EL (cell line): Measurements from ENCODE around the gene TTLL6.
"Not testable (repeated sequence)": the region's sequence is repeated elsewhere in the genome, so short reads cannot be mapped to it uniquely, and the experiment has no call there.

ENCODE experiments used
- DNase-seq: peaks from one replicate; pipeline ENCODE4 v3.0.0-alpha.2; 2016

Gene TTLL6

GRCh38 chr17:48816774-48817590, at the start of gene TTLL6:
Gene TTLL6 (minus strand): TSS chr17:48817229. CDS start chr17:48817072, 157 bp downstream.
- DNase-seq, result peak; percentile 74

GRCh38 chr17:48860456-48860855, 43.4 kb upstream of the TTLL6 start:
- no peak for DNase-seq

- no peak for DNase-seq
Measured at GRCh38 chr17:48860034-48860433, 43.0 kb upstream of the TTLL6 start.

- no peak for DNase-seq
Measured at GRCh38 chr17:48856122-48856821, 39.2 kb upstream of the TTLL6 start.

- no peak for DNase-seq
Measured at GRCh38 chr17:48854774-48855476, 37.9 kb upstream of the TTLL6 start.

- DNase-seq, result no peak
Measured at GRCh38 chr17:48850792-48851323, 33.8 kb upstream of the TTLL6 start.

- DNase-seq, result no peak
Measured at GRCh38 chr17:48843187-48843900, 26.3 kb upstream of the TTLL6 start.

GRCh38 chr17:48842746-48843145, 25.7 kb upstream of the TTLL6 start:
- DNase-seq, result peak; percentile 27

- DNase-seq, result peak; percentile 63
Measured at GRCh38 chr17:48841395-48841831, 24.4 kb upstream of the TTLL6 start.

- peak; percentile 33 for DNase-seq
Measured at GRCh38 chr17:48840441-48840840, 23.4 kb upstream of the TTLL6 start.

GRCh38 chr17:48837458-48837857, 20.4 kb upstream of the TTLL6 start:
- DNase-seq, result not testable (repeated sequence)

- no peak for DNase-seq
Measured at GRCh38 chr17:48835971-48836370, 18.9 kb upstream of the TTLL6 start.

- no peak for DNase-seq
Measured at GRCh38 chr17:48834973-48835372, 17.9 kb upstream of the TTLL6 start.

- DNase-seq, result no peak
Measured at GRCh38 chr17:48831549-48831883, 14.5 kb upstream of the TTLL6 start.

GRCh38 chr17:48830840-48831548, 14.0 kb upstream of the TTLL6 start, which contains the start of gene CALCOCO2:
Gene CALCOCO2 (plus strand): TSS chr17:48831035. CDS start chr17:48841708, 10,673 bp downstream.
- peak; percentile 95 for DNase-seq

GRCh38 chr17:48825446-48826381, 8.7 kb upstream of the TTLL6 start:
- DNase-seq, result peak; percentile 62

GRCh38 chr17:48820936-48821335, 3.9 kb upstream of the TTLL6 start:
- not testable (repeated sequence) for DNase-seq

- DNase-seq, result peak; percentile 11
Measured at GRCh38 chr17:48819466-48819865, 2.4 kb upstream of the TTLL6 start.

GRCh38 chr17:48818361-48818841, 1.4 kb upstream of the TTLL6 start:
- DNase-seq, result no peak

- DNase-seq, result no peak
Measured at GRCh38 chr17:48816438-48816773, 623 bp downstream of the TTLL6 start.

- DNase-seq, result no peak
Measured at GRCh38 chr17:48815311-48815710, 1.7 kb downstream of the TTLL6 start.
